ENCODE data around the gene OPCML.

OPCML gene

DNA sequence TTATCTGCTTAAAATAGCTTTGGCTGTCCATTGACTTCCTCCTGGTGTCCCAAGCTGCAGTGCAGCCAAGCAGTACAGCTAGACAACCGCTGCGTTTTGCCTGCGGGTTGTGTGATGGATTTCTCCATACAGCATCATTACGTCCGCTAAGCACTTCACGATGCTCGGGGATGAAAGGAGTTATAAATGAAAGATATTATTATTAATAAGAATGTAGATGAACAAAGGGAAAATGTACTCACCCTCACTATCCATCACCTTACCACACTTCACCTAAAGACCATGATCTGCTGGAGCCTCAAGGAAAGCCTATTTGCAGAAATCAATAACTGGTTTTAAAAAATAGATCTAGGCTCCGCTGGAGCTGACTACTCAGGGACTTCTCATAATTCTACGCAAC, 509.1 kb downstream of the OPCML start:
- no peak for ATAC-seq
- TF ChIP-seq PPARA (CRISPR knock-in tag; IDR thresholded peaks at IDR 0.05; ENCODE audit: borderline replicate concordance): no peak

DNA sequence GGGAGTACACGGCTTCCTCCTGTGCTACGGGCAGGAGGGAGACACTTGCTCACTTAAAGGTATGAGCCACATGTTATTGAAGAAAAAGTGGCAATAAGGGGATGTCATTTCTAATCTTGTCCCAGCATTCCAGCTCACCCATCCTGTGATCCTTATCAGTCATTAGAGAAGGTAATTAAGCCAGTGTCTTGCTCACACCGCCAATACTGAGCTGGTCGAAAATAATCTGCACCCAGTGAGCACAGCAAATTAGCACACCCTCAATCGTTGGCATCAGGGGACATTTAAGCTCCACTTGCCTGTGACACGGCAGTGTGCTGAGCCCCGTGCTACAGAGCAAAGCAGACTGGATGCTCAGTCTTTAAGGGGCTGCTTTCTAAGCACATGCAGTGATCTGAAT, 510.7 kb downstream of the OPCML start:
- ATAC-seq: no peak
- no peak for TF ChIP-seq ISL1 (CRISPR knock-in tag; IDR thresholded peaks at IDR 0.05)
- TF ChIP-seq PPARA (CRISPR knock-in tag; IDR thresholded peaks at IDR 0.05; ENCODE audit: borderline replicate concordance): no peak
- no peak for TF ChIP-seq SNAI2 (CRISPR knock-in tag; IDR thresholded peaks at IDR 0.05)
- TF ChIP-seq, protein P1, sequence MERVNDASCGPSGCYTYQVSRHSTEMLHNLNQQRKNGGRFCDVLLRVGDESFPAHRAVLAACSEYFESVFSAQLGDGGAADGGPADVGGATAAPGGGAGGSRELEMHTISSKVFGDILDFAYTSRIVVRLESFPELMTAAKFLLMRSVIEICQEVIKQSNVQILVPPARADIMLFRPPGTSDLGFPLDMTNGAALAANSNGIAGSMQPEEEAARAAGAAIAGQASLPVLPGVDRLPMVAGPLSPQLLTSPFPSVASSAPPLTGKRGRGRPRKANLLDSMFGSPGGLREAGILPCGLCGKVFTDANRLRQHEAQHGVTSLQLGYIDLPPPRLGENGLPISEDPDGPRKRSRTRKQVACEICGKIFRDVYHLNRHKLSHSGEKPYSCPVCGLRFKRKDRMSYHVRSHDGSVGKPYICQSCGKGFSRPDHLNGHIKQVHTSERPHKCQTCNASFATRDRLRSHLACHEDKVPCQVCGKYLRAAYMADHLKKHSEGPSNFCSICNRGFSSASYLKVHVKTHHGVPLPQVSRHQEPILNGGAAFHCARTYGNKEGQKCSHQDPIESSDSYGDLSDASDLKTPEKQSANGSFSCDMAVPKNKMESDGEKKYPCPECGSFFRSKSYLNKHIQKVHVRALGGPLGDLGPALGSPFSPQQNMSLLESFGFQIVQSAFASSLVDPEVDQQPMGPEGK (CRISPR knock-in tag; IDR thresholded peaks at IDR 0.05; ENCODE audit: borderline replicate concordance): no peak
- no peak for TF ChIP-seq TCF4 (CRISPR knock-in tag; IDR thresholded peaks at IDR 0.05; ENCODE audit: borderline replicate concordance)
- no peak for TF ChIP-seq POU6F1 (CRISPR knock-in tag; IDR thresholded peaks at IDR 0.05; ENCODE audit: borderline replicate concordance, low read depth)
- TF ChIP-seq, protein P2, sequence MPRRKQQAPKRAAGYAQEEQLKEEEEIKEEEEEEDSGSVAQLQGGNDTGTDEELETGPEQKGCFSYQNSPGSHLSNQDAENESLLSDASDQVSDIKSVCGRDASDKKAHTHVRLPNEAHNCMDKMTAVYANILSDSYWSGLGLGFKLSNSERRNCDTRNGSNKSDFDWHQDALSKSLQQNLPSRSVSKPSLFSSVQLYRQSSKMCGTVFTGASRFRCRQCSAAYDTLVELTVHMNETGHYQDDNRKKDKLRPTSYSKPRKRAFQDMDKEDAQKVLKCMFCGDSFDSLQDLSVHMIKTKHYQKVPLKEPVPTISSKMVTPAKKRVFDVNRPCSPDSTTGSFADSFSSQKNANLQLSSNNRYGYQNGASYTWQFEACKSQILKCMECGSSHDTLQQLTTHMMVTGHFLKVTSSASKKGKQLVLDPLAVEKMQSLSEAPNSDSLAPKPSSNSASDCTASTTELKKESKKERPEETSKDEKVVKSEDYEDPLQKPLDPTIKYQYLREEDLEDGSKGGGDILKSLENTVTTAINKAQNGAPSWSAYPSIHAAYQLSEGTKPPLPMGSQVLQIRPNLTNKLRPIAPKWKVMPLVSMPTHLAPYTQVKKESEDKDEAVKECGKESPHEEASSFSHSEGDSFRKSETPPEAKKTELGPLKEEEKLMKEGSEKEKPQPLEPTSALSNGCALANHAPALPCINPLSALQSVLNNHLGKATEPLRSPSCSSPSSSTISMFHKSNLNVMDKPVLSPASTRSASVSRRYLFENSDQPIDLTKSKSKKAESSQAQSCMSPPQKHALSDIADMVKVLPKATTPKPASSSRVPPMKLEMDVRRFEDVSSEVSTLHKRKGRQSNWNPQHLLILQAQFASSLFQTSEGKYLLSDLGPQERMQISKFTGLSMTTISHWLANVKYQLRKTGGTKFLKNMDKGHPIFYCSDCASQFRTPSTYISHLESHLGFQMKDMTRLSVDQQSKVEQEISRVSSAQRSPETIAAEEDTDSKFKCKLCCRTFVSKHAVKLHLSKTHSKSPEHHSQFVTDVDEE (CRISPR knock-in tag; IDR thresholded peaks at IDR 0.05): no peak
- no peak for TF ChIP-seq RARB (CRISPR knock-in tag; IDR thresholded peaks at IDR 0.05)
- TF ChIP-seq TOX (CRISPR knock-in tag; IDR thresholded peaks at IDR 0.05; ENCODE audit: borderline replicate concordance): no peak
- TF ChIP-seq ZFP30 (CRISPR knock-in tag; IDR thresholded peaks at IDR 0.05): no peak
- TF ChIP-seq ZNF8 (CRISPR knock-in tag; IDR thresholded peaks at IDR 0.05): no peak
- TF ChIP-seq ZNF565 (CRISPR knock-in tag; conservative IDR thresholded peaks at IDR 0.05; ENCODE audit: low read depth): no peak
- TF ChIP-seq ESRRG (CRISPR knock-in tag; IDR thresholded peaks at IDR 0.05): no peak

- TF ChIP-seq SNAI2 (CRISPR knock-in tag; IDR thresholded peaks at IDR 0.05) (no peak), OSR1 (CRISPR knock-in tag; IDR thresholded peaks at IDR 0.05) (no peak), TCF4 (CRISPR knock-in tag; IDR thresholded peaks at IDR 0.05; ENCODE audit: borderline replicate concordance) (no peak), ZFP30 (CRISPR knock-in tag; IDR thresholded peaks at IDR 0.05) (no peak), ISL1 (CRISPR knock-in tag; IDR thresholded peaks at IDR 0.05) (no peak), ZNF70 (CRISPR knock-in tag; IDR thresholded peaks at IDR 0.05) (no peak), TOX (CRISPR knock-in tag; IDR thresholded peaks at IDR 0.05; ENCODE audit: borderline replicate concordance) (no peak), PPARA (CRISPR knock-in tag; IDR thresholded peaks at IDR 0.05; ENCODE audit: borderline replicate concordance) (no peak), BACH2 (CRISPR knock-in tag; IDR thresholded peaks at IDR 0.05; ENCODE audit: borderline replicate concordance) (no peak), ZNF8 (CRISPR knock-in tag; IDR thresholded peaks at IDR 0.05) (no peak), CSRNP3 (CRISPR knock-in tag; IDR thresholded peaks at IDR 0.05) (no peak), POU6F1 (CRISPR knock-in tag; IDR thresholded peaks at IDR 0.05; ENCODE audit: borderline replicate concordance, low read depth) (no peak), CSDC2 (CRISPR knock-in tag; IDR thresholded peaks at IDR 0.05) (no peak), ZC3H10 (CRISPR knock-in tag; IDR thresholded peaks at IDR 0.05) (no peak)
- TF ChIP-seq, protein P2 (CRISPR knock-in tag; IDR thresholded peaks at IDR 0.05): no peak
- ATAC-seq: no peak
Observed at GRCh38 chr11:133020372-133020714, 512.0 kb downstream of the OPCML start.

Measured in SK-N-SH treated with all-trans-retinoic acid at 6 μM for 48 hours (cell line).